ENCODE data around the gene AMZ1.

The AMZ1 gene, protein sequence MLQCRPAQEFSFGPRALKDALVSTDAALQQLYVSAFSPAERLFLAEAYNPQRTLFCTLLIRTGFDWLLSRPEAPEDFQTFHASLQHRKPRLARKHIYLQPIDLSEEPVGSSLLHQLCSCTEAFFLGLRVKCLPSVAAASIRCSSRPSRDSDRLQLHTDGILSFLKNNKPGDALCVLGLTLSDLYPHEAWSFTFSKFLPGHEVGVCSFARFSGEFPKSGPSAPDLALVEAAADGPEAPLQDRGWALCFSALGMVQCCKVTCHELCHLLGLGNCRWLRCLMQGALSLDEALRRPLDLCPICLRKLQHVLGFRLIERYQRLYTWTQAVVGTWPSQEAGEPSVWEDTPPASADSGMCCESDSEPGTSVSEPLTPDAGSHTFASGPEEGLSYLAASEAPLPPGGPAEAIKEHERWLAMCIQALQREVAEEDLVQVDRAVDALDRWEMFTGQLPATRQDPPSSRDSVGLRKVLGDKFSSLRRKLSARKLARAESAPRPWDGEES

DNA sequence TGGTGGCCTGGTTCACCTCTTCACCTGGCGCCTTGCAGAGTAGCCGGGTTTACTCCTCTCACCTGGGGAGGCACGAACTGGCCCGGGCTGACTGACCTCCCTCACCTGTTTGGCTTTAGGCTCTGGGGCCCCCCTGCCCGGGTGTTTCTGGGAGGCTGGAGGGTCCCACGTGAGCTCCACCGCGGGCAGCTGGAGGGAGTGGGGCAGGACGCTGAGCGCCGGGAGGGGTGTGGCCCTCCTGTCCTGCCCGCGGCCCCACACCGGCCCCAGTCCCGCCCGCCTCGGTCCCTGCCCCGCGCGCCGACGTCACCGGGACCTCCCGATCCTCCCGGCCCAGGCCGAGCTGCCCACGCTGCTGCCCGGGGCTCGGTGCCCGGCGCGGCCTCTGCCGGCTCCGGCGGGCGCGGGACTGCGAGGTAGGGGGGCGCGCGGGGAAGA, at the start of gene AMZ1:
TSS of gene AMZ1 (plus strand) at position 322 of the 438 bp plus-strand sequence. CDS start 12,250 bp downstream, outside the sequence.
- DNase-seq: no peak

DNA sequence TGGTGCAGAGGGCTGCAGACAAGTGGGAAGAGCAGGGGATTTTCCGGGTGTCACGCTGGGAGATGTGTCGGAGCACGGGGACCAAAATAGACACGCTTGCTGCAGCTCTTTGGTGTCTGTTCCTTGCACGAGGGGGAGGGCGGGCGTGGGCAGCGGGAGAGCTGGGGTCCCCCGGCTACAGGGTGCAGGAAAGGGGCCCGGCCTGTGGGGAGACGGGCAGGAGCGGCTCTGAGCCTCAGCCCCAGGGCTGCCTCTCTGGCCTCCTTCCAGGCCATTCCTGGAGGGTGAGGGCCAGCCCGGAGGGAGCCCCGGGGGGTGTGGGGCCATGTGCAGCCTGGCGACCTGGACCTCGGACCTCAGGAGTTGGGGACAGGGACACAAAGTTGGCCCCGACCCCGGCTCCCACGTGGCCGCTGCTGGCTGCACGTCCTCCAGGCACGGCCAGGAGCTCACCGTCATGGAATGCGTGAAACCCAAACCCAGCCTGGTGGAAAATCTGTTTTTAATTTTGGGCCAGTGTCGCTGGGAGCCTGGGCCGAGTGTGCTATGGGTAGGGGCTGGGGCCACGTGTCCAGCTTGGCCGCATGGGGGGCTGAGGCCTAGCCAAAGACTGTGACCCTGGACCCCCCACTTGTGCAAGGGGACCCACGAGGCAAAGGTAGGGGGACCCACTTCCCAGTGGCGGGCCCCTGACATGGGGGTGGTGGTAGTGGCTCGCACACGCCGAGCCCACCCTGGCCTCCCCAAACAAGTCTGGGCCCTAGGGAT, 49.6 kb upstream of the AMZ1 start:
- no peak for DNase-seq

DNA sequence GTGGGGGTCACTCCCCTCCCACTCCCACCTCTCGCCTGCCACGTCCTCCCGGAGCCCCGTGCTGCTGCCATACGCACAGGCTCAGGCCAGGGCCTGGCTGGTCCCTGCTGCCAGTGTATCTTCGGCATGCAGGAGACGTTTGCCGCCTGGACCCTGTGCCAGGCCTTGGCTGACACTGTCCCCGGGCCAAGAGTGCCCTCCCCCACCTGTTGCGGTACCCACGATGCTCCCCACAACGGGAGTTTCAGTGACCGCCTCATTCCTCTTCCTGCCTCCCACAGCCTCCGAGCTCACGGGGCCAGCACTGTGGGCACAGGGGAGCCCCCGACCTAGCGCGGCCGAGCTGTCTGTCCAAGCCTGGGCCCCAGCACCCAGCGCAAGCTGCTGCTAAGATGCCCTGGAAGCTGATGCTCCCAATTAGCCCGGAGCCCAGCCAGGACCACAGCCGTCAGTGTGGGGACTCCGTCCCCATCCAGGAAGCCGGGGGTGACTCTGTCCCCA, 48.8 kb upstream of the AMZ1 start:
- DNase-seq: no peak

DNA sequence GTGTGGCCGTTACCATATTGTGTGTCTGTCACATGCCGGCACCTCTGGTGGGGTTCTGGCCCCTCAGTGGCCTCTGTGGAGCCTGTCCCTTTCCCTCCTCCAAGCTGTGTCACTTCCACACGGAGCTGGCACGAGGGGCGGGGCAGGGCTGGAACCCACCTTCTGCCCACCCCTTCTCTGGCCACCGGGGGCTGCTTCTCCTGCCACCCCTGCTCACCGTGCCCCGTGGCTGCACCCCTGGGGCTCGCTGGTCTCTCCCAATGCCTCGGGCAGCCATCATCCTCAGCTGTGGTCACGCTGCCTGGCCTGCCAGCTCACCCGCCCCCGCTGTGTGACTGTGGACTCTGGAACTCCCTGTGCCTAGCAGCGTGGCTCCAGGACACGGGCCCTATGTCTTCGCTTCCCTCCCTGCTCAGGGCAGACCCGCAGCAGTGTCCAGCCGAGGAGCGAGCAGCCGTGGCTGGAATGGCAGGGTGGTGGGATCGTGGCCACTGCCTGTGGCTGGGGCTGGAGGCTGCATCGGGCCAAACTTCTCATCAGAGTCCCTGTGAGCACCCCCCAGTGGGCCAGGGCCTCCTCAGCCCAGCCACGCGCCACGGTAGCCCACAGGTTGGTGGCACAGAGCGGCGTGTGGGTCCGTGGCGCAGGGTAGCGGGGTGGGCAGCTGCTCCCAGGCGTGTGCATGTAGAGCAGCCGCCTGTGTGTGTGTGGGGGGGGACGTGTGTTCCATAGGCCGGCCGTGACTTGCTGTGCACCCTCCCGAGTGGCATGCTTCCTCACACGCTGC, 48.1 kb upstream of the AMZ1 start:
- DNase-seq: no peak

DNA sequence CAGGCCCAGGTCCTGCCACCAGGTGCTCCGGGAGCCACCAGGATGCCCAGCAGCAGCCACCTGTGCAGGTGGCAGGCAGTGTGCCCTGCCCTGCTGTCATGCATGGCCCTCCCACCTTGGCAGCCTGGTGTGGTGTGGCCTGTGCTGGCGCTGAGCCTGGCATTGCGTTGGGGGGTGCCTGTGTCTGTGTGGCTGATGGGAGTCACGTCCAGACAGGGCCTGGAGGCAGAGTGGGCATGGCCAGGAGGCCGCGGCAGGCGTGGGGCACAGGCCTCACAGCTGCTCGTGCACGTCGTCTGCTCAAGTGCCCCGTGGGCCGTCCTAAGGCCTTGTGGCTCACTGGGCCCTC, 47.5 kb upstream of the AMZ1 start:
- DNase-seq: no peak

DNA sequence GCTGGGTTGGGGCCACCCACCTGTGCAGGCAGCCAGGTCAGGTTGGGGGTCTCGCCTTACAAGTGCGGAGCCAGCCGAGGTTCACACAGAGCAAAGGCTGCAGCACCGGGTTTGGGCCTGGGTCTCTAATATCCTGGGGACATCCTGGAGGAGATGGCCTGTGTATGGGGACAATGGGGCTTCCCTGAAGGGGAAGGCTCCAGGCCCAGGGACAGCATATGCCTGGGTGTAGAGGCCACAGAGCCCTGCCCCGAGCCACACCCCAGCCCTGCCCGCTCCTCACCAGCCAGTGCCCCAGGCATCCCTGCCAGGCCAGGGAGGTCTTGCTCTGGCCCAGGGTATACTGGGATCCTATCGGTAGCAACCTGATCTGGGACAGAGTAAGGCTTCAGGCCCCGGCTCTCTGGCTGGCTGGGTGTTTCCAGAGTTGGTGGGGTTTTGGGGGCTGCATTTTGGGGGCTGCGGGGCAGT, 47.1 kb upstream of the AMZ1 start:
- DNase-seq: no peak

DNA sequence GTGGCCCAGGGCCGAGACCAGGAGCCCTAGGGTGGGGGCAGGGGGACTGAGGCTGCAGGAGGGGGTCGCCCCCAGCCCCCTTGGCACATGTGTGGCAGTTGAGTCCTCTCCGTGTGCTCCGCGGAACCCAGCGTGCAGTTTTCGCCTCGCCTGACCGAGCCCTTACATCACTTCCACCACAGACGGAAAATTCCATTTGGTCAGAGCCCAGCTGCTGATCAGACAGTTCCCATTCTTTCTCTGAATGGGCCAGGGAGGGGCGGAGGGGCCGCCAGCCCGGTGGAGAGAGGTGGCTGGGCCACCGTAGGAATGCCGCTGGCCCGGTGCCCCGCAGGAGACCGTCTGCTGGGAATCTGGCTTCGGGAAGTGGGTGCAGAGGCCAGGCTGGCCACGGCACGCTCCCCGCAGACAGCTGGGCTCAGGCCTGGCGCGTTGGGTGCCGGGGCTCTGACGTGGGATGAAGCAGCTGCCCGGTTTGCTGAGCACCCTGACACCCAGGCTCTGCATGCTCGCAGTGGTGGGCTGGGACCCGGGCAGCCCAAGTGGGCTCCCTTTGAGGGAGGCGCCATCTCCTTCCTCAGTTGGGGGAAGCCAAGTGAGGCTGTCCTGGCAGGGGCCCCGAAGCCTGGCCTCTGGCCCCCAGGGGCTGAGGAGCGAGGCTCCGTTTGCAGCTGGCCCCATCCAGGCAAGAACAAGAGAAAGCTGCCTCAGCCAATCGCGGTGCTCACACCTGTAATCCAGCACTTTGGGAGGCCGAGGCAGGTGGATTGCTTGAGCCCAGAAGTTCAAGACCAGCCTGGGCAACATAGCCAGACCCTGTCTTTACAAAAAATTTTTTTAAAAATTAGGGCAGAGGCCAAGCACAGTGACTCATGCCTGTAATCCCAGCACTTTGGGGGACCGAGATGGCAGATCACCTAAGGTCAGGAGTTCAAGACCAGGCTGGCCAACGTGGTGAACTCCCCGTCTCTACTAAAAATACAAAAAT, 46.3 kb upstream of the AMZ1 start:
- peak in 1 of 2 donors; percentile 44 for DNase-seq

DNA sequence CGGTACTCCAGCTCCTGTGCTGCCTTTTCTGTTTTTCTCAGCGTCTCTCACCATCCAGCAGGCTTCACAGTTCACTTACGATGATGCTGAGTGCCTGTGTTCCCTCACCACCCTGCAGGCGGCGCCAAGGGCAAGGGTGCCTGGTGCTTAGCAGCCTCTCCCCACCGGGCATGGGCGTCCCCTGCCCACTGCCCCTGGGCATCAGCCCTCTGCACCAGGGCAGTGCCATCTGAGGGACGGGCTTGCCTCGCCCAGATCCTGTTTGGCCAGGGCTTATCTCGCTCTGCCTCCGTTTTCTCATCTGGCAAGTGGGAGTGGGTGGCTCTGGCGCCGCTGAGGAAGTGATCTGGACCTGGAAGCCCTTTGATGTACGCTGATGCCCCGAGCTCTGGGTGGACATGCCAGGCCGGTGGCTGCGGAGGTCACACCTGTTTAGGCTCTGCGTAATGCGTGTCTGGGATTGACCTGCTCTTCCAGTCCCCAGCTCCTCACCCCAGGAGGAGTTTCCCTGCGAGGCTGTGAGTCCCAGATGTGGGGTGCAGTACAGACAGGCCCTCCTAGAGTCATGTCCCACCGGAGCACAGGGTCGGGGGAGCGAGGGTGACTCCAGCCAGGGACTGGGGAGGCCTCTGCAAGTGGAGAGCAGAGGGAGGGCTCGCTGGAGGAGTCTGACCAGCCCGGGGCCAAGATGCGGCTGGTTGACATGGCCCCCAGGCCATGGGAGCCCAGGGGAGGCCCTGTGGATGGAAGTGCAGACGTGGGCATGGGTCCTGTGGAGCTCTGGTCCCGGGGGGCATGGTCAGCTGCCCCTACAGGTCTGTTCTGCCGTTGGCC, 44.4 kb upstream of the AMZ1 start:
- no peak for DNase-seq

DNA sequence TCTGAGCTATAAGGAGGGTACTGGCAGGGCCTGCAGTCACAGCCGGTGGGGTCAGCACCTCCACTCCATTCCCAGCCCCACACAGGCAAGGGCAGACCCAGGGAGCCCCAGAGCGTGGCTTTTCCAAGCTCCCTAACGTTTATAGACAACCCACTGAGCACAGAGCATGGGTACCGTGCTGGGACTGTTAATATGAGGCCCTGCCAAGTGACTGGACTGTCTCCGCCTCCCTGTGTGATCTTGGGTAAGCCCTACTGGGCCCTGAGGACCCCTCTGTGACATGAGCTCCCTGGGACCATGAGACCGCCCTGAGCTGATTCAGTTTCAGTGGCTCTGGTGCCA, 43.8 kb upstream of the AMZ1 start:
- no peak for DNase-seq

DNA sequence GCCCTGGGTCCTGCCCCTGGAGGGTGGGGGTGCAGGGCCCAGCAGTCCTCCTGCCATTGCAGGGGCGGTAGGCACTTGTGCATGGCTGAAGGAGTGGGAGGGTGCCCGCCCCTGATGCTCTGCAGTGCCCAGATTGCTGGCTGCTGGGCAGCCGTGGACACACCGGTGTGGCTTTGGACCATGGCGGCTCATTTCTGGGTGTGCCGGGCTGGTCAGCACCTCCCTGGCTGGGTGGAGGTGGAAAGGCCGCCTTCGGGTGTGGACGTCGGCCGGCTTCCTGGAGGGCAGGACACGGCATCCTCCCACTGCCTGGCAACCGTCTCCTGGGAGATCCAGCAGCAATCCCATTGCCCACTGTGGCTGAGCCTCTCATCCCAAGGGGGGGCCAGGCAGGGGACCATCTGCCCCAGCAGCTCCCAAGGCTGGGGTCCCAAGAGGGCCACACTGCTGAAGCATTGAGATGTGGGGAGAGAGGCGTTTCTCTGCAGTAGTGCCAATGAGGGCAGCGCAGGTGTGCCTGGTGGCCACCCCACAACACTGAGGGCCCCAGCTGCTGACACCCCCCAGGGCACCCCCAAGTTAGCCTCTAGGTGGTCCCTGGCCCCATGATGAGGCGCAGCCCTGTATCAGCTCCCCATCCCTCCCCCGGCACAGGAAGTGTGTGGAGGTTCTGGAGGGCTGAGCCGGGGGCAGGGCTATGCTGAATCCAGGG, 43.3 kb upstream of the AMZ1 start:
- no peak for DNase-seq

DNA sequence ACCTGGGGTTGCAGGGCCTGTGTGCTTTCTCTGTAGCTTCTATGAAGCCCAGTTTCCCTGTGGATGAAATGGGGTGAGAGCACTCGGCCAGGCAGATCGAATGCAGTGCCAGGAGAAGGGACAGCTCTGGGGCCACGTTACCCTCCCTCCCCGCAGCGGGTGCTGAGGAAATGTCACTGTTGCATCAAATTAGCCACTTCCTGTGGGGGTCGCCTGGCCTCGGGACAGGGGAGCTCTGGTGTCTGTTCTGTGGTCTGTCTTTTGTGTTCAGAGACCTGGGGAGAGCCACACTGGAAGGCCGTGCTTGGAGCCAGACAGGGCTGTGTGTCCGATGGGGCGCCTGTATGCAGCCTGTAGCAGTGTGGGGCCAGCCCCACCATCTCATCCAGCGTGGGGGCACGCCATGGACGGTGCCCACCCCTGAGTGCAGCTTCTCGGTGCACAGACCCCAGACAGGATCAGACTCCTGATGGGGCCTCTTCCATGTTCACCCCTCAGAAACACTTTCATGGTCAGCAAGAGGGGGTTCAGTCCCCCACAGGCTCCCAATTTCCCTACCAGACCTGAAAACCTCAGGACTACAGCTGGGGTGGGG, 42.6 kb upstream of the AMZ1 start:
- DNase-seq: peak; percentile 29 to 49

DNA sequence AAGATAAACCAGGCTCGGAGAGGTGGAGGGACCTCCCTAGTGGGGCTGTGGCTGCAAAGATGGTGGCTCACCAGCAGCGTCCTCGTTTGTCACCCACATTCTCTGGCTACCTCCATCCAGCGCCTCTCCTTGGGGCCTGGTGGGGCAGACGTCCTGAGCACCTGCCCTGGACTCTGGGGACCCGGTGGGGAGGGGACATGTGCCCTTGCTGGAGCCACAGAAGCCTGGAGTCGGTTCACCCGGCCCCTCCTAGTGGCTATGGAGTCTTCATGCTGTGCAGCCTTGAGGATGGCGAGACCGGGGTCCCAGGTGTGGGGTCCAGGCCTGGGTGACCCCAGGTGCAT, 41.7 kb upstream of the AMZ1 start:
- no peak for DNase-seq

DNA sequence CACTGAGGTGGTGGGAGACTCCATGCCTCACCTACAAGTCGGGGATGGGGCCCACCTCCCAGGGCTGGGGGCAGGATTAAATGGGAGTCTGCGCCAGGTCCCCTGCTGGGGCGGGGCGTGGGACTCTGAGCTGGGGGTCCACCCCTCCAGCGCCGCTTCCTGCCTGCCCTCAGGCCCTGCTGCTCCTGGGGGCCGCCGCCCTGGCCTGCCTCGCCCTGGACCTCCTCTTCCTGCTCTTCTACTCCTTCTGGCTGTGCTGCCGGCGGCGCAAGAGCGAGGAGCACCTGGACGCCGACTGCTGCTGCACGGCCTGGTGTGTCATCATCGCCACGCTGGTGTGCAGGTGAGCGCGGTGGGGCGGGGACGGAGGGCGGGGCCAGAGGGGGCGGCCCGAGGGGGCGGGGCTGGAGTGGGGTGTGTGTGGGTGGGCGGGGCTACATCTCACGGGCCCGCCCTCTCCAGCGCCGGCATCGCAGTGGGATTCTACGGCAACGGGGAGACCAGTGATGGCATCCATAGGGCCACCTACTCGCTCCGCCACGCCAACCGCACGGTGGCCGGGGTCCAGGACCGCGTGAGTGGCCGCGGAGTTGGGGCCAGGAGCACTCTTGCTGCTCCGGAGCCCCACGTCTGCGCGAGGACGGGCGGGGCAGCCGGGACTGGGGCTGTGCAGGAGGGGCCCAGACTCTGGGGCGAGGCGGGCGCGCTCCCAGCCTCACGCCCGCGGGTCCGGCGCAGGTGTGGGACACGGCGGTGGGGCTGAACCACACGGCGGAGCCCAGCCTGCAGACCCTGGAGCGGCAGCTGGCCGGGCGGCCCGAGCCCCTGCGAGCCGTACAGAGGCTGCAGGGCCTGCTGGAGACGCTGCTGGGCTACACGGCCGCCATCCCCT, 41.1 kb upstream of the AMZ1 start:
- DNase-seq: no peak

DNA sequence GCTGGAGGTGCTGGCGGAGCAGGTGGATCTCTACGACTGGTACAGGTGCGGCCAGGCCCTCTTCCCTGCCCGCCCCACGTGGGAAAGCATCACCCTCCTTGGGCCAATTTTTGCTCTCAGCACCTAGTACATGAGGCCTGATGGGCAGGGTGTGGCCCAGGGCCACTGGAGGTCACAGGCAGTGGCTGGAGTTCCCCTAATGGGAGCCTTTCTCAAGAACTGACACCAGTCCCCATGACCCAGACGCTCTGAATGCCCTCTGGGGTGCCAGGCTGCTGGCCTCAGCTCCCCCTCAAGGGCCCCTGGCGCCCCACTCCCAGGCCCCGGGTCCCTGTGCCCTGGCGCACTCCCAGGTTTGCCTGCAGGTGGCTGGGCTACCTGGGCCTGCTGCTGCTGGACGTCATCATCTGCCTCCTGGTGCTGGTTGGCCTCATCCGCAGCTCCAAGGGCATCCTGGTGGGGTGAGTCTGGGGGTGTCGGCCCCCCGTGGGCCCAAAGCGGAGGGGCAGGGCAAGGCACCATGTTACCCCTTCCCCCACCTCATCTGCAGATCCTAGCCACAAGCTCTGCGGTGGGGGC, 40.3 kb upstream of the AMZ1 start:
- peak; percentile 6 to 46 for DNase-seq

DNA sequence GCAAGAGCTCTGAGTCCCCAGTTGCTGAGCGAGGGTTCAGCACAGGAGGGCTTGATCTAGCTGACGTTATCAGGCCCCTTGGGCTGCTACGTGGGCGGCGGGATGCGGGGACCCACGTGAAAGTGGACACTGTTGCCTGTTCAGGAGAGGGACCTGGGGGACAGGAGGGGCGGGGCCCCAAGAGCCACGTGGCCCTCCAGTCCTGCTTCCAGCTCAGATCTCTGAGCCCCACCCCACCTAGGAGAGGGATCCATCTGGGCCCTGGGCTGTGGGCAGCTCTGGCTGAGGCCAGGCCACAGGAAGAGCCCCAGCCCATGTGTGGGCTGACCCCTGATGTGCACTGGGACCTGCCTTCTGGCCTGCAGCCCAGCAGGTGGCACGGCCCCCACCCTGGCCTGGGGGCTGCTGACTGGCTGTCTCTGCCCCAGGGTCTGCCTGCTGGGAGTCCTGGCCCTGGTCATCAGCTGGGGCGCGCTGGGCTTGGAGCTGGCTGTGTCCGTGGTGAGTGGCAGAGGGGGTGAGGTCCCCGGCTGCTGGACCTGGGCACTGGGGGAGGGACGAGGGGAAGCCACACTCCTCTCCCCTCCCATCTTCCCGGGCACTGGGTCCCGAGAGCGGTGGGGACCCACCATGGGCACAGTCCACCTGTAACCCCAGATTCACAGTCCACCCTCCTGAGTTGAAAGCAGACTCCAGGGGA, 38.7 kb upstream of the AMZ1 start:
- no peak for DNase-seq

DNA sequence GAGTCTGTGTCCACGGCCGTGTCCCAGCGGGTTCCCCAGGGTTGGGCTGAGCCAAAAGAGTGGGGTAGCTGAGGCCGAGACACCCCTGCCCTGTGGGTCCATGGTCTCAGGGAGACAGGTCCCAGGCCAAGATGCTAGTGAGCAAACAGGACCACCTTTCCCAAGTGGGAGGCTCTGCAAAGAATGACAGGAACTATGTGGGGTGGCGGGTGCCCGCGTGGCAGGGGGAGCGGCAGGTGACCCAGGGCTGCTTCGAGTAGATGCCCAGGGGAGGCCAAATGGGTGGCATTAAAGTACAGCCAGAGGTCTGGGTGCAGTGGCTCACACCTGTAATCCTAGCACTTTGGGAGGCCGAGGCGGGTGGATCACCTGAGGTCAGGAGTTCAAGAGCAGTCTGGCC, 38.0 kb upstream of the AMZ1 start:
- no peak for DNase-seq

DNA sequence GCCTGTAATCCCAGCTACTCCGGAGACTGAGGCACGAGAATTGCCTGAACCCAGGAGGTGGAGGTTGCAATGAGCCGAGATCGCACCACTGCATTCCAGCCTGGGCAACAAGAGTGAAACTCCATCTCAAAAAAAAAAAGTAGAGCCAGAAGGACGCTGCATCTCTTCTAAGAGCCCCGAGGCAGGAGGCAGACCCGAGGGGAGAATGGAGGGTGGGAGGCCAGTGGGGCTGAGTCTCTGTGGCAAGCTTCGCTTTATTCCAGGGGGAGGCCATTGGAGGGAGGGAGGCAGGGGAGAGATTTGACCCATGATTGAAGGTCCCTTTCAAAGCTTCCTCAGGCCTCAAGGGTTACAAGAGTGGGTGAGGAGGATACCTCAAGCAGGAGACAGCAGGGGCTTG, 37.6 kb upstream of the AMZ1 start:
- no peak for DNase-seq

DNA sequence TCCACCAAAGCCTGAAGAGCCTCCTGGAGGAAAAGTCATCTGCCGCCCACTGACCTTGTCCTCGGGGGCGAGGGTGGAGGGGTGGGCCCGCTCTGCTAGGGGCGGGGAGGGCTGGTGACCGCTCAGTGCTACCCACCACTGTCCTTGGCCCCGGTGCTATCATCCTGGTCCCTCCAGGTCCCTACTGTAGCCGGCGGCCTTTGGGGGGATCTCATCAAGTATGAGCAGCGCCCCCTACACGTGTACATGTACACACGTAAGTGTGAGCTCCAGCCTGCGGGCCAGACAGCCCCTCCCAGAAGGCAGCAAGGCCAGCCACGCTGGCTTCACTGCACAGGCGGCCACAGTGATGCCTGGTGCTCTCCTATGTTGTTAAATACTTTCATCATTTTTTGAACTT, 36.7 kb upstream of the AMZ1 start:
- DNase-seq: no peak
